Heart left ventricle (tissue), 13 donors: ENCODE results near the gene PAX5.

Experiments
- POLR2A ChIP-seq, 2 donors: fragments of 450-650 bp; IDR thresholded peaks; one replicate each; pipeline ENCODE4 v1.6.1; 2017; ENCODE audit warnings: antibody characterized with exemption in 2 of 2, mild to moderate bottlenecking in 2 of 2, moderate library complexity in 2 of 2
- TF ChIP-seq, protein P1 (sequence below), 12 donors: fragments of 200-600 bp; sonication (generic) in 4 of 12; IDR thresholded peaks; one replicate each; pipeline versions ENCODE4 v1.5.0 to v1.8.0; 2018 to 2022; ENCODE audit warnings: antibody characterized with exemption in 12 of 12, mild to moderate bottlenecking in 5 of 12
- donor health status: ischemic (EF 13 %, LVEDD 7.1; RV severe dilation, severe dysfunction).
- donor health status: DM: no; HTN: yes; CAD: no.
- donor health status: DM: no; HTN: no; CAD: no.
- donor health status: ischemic (EF 25% LVEDD 6.9; RV normal size, moderate dysfunction).
- donor health status: ischemic (EF 25% LVEDD 5.7; RV mildly dilated, moderate dysfunction).
- donor health status: ischemic (EF 35%, LVEDD 5.7; RV mildly dilated, moderate dysfunction).
- donor health status: nonischemic (EF 11% LVEDD 7.7; RV severe dilation, severe dysfunction).
- donor health status: DM: yes; HTN: yes; CAD: no.
- donor health status: PGD.
- donor health status: ischemic (EF 29% LVEDD 5.4; RV normal size, mild dysfunction).
- donor health status: nonischemic (EF 23%, LVEDD 6.1; RV moderate dilation, normal function).

DNA sequence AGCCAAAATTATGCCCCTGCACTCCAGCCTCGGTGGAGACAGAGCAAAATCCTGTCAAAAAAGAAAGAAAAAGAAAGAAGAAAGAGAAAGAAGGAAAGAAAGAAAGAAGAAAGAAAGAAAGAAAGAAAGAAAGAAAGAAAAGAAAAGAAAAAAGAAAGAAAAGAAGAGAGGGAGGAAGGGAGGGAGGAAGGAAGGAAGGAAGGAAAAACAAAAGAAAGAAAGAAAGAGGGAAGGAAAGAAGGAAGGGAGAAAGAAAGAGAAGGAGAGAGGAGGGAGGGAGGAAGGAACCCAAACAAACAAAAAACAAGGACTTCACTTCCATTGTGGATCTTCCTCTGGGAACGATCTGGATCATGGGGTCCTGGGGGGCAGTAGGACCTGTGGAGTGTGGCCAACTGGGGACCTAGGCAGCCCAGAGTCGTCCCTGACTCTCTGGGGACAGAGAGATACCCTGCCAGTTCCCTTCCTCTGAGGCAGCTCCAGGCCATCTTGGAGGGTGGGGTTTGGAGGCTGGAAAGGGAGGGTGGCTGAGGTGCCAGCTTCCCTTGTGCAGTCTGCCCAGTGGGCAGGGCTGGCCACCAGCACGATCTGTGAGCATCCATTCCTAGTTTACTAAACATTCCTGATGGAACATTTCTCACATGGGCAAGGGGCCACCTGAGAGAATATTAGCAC is 216.8 kb downstream of the PAX5 start:
- no peak for TF ChIP-seq POLR2A (IDR thresholded peaks at IDR 0.05)
- TF ChIP-seq, protein P1, sequence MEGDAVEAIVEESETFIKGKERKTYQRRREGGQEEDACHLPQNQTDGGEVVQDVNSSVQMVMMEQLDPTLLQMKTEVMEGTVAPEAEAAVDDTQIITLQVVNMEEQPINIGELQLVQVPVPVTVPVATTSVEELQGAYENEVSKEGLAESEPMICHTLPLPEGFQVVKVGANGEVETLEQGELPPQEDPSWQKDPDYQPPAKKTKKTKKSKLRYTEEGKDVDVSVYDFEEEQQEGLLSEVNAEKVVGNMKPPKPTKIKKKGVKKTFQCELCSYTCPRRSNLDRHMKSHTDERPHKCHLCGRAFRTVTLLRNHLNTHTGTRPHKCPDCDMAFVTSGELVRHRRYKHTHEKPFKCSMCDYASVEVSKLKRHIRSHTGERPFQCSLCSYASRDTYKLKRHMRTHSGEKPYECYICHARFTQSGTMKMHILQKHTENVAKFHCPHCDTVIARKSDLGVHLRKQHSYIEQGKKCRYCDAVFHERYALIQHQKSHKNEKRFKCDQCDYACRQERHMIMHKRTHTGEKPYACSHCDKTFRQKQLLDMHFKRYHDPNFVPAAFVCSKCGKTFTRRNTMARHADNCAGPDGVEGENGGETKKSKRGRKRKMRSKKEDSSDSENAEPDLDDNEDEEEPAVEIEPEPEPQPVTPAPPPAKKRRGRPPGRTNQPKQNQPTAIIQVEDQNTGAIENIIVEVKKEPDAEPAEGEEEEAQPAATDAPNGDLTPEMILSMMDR (IDR thresholded peaks at IDR 0.05) = no peak
